ENCODE results near the gene ALDOB. TPM values are rescaled to one million over a fixed set of nuclear protein-coding genes. Genes with fewer than 3 reads are reported as not detected.

Gene ALDOB
- total RNA-seq (2014; rRNA removed; shearing (Covaris generic)): not detected in 2 replicates

GRCh38 chr9:101435601-101436079, at the start of gene ALDOB:
ALDOB (minus strand) TSS chr9:101435774; CDS start chr9:101430887, 4,887 bp downstream.
- DNase-seq (ENCODE audit: low spot score): no peak

DNA sequence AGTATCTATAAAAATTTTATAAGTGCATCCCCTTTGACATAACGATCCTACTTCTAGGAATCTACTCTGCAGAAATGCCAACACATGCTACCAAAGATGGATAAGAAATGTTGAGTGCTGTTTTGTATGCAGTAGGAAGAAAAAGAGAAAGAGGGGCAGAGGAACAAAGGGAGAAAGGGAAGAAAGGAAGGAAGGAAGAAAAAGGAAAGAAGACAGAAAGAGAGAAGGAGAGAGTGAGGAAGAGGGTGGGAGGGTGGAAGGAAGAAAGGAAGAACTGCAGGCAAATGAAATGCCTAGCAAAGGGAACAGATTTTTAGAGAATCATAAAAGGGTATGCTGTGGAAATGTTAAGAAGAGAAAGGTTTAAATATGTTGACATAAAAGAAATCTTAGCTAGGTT, 48.5 kb upstream of the ALDOB start:
- DNase-seq (ENCODE audit: low spot score): no peak

- DNase-seq (ENCODE audit: low spot score): no peak
Observed at GRCh38 chr9:101481261-101481660, 45.7 kb upstream of the ALDOB start.

- DNase-seq (ENCODE audit: low spot score): no peak
Observed at GRCh38 chr9:101480386-101480785, 44.8 kb upstream of the ALDOB start.

- DNase-seq (ENCODE audit: low spot score): no peak
Observed at GRCh38 chr9:101479338-101480030, 43.9 kb upstream of the ALDOB start.

DNA sequence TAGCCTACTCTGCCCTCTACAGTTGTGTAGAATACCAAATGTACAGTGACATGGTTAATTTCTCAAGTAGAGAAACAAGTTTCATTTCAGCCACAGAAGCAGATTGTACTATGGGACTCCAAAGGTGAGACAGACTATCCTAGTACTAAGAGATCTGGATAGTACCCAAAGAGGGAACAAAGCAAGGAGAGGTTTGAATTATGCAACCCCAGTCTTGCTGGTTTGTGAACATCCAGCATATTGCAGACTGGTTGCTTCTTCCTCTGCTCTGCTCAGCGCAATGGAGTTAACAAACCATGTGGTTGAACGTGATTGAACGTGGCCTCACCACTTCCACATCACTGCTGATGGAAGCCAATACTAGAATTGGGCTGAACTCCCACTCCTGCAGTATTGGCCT, 43.3 kb upstream of the ALDOB start:
- DNase-seq (ENCODE audit: low spot score): no peak

- no peak for DNase-seq (ENCODE audit: low spot score)
Observed at GRCh38 chr9:101478444-101478843, 42.9 kb upstream of the ALDOB start.

GRCh38 chr9:101477736-101478135, 42.2 kb upstream of the ALDOB start:
- no peak for DNase-seq (ENCODE audit: low spot score)

DNA sequence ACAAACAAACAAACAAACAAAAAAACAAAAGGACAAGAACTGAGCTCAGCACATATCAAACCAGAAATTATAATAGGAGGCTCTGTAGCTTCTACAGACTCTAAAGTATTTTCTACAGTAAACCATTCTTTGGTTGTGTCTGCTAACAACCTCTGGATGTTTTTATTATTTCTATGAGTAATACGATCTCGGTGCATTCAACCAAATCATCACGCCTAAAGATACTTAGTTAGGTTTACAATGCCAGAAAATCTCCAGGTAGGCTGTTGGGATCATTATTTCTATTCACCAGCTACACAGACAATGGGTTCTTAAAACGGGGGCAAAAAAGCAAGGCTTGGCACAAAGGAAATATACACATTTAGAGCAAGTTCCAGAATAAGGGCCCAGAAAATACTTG, 41.6 kb upstream of the ALDOB start:
- no peak for DNase-seq (ENCODE audit: low spot score)

GRCh38 chr9:101476576-101477208, 41.1 kb upstream of the ALDOB start:
- DNase-seq (ENCODE audit: low spot score): no peak

- DNase-seq (ENCODE audit: low spot score): no peak
Observed at GRCh38 chr9:101472891-101473290, 37.3 kb upstream of the ALDOB start.

- DNase-seq (ENCODE audit: low spot score): no peak
Observed at GRCh38 chr9:101470929-101471328, 35.4 kb upstream of the ALDOB start.

DNA sequence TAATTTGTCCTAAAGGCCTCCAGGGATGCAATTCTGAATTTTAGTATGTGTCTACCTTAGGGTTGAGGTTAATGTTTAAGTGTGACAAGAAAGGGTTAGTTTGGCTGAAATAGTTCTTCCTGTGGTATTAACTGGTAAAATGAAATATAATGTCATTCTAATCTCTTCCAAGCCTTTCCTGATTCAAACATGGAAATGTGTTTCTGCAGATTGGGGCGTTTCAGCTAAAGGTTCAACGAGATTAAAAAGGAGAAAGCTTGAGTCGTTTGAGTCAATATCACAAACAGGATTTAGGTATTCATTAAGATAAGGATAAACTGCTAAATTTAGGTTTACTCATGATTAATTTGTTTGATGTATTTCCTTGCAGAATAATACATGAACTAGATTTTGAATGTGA, 34.4 kb upstream of the ALDOB start:
- no peak for DNase-seq (ENCODE audit: low spot score)

DNA sequence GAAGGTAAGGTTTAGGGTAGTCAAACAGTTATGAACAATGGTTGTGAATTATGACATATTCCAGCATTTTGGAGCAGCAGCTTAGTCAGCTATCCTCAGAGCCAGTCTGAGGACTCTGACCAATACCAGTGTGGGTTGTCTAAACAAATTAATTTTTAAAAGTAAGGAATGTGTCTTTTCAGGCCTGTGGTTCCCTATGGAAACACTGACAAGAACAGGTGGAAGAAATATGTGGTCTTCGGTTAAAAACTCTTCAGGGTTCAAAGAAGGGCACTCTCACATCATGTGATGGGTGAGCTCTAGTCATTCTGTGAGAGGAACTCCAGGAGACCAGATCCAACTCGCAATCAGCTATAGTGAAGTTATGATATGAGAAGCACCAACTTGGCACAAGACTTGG, 33.5 kb upstream of the ALDOB start:
- no peak for DNase-seq (ENCODE audit: low spot score)

GRCh38 chr9:101468116-101468515, 32.5 kb upstream of the ALDOB start:
- no peak for DNase-seq (ENCODE audit: low spot score)

DNA sequence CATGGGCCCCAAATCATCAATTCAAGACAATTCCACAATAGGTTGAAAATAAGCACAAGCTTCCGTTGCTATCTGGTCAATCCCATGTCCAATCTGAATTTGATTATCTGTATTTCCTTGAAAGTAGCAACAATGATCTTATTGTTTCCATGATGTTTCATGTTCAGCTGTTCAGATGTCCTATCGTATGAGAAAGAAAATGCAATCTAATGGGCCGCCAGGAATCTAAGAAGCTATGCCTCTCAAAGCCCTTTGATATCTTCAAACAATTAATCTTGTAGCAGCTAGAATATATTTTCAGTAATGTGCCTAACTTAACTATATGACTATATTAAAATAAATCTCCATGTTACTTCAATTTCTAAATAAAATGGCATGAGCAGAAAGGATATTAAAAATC, 32.1 kb upstream of the ALDOB start:
- no peak for DNase-seq (ENCODE audit: low spot score)

DNA sequence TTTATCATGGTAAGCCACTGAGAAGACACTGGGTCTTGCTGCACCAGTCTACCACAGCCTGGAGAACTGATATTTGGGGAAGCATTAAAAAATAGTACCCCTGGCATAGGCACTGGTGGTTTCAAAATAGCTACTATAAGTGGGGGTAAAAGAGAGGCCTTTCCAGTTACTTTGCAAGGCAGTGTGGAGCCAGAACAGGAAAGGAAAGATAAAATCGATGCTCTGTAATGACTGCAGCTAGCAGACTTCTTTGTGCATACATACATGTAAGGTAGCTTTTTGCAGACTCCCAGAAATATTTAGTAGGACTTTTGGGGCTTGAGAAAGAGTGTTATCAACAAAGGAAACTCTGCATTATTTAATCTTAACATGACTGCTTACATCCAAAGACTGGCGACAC, 31.3 kb upstream of the ALDOB start:
- DNase-seq (ENCODE audit: low spot score): no peak

DNA sequence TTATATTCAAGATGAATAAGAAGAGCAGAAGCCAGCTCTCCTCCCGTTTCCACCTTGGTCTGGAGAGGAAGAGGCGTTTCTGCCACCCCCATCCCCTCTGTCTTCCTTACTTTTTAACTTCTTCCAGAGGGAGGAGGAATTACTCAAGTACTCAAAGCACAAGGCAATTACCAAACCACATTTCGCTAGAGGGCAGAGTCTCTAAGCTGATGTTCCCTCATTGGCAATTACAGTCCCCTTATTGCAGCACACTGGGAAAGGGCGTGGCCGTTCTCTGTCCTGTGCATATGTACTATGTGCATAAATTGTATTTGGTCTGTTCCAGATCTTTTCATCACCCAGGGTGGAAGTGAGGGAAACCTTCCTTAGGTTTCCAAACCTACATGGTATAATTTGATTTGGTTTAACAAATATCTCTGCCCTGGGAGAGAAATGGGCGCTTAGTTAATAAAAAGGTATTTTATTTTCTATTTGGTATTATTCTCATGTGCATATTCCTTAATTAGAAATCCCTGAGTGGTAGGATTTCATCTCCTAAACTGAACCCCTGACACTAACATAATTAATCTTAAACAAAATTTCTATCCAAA, 29.8 kb upstream of the ALDOB start:
- peak; percentile 89 for DNase-seq (ENCODE audit: low spot score)

GRCh38 chr9:101463397-101463796, 27.8 kb upstream of the ALDOB start:
- DNase-seq (ENCODE audit: low spot score): no peak

- peak; percentile 68 for DNase-seq (ENCODE audit: low spot score)
Observed at GRCh38 chr9:101462558-101462957, 27.0 kb upstream of the ALDOB start.

DNA sequence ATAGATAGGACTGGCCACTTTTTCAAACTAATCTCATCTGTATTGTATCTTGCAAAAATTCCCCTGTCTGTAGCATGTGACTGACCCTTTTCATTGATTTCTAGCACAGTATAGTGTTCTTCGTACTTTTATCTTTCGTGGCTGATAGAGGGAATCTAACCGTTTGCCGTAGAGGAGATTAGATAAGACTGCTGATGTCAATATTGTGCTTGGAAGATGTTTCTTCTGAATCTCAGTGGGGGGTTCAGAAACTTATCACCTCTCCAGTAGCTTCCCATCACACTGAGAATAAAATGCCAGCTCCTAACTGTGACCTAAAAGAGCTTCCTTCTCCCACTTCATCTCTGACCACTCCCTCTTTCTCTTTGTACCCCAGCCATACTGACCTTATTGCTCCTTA, 25.4 kb upstream of the ALDOB start:
- DNase-seq (ENCODE audit: low spot score): no peak

- DNase-seq (ENCODE audit: low spot score): peak; percentile 71
Observed at GRCh38 chr9:101458963-101459631, 23.5 kb upstream of the ALDOB start.

DNA sequence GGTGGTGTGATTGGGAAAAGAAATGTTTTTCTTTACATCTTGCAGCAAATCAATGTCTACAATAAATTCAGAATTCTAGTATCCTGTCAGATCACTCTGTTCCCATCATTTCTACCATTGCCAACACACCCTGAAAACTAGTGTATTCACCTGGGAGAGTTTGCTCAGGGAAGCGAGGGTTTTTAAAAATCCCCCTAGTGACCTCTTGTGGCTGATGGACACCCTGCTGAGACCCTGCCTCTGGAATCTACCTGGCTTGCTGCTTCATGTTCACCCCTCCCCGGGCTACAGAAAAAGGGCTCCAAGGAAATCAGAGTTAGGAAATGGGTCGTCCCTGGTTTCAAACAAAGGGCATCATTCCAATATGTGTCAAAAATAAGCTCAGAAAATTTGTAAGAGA, 21.4 kb upstream of the ALDOB start:
- no peak for DNase-seq (ENCODE audit: low spot score)
